ENCODE measurements around the gene MUC2. TPM values are rescaled to one million over a fixed set of nuclear protein-coding genes. Genes with fewer than 3 reads are reported as not detected.

The MUC2 gene
- total and polyA plus RNA-seq, 2 of the 13 experiments (the other 11 are each of a cell fraction or from before 2014, with no cell fraction given), result not detected

GRCh38 chr11:1122664-1123002 lies 48.0 kb downstream of the MUC2 start:
- in situ Hi-C loops (cut with HindIII; ENCODE audit: extremely low pct_ligation_motif_present, low pct_unique_long_range_greater_than_20kb) (no loop called here), intact Hi-C loops (cut with micrococcal nuclease; ENCODE audit: unreplicated experiment) (no loop called here)
- Histone ChIP-seq H3K9ac (ENCODE audit: insufficient read depth, low read depth, low read length) (no peak overlapping the region), H2AFZ (ENCODE audit: low read length) (no peak overlapping the region), H3K36me3 (replicated peaks in 1 of 2; ENCODE audit: control insufficient read depth in 1 of 2, insufficient read depth in 2 of 2, low read length in 2 of 2) (no peaks in the 10 kb centered on the region), H3K27ac (ENCODE audit: extremely low read length, insufficient read depth, low read length) (no peak overlapping the region), H3K4me1 (ENCODE audit: insufficient read depth, low read length) (no peaks in the 10 kb centered on the region), H3K4me3 (replicated peaks in 1 of 3; ENCODE audit: insufficient read depth in 1 of 3, low read depth in 2 of 3, low read length in 3 of 3) (no peak overlapping the region), H4K20me1 (ENCODE audit: insufficient read depth, low read length) (no peaks in the 10 kb centered on the region; the same call in 1 of the 2 replicates), H3K79me2 (ENCODE audit: insufficient read depth, low read length) (no peaks in the 10 kb centered on the region), H3K9me3 (ENCODE audit: low read length) (no peaks in the 10 kb centered on the region), H3K4me2 (ENCODE audit: low read depth, low read length) (no peak overlapping the region), H3K27me3 (ENCODE audit: control insufficient read depth in 1 of 2, insufficient read depth in 2 of 2, low read length in 2 of 2) (peaks cover 12 to 60% of the 10 kb centered on the region in 2 experiments; a peak in 4 of 5 replicates)
- 26% methylated on average over 4 of the region's 7 CpGs for WGBS (ENCODE audit: low lambda C conversion rate)
- no peak for ATAC-seq
- ChIA-PET POLR2A (no interaction called here), CTCF (ENCODE audit: low intra/inter-chr PET ratio, low total read pairs) (no interaction called here)
- BruUV-seq (replicated peaks), result no TSS peak
- no peak for DNase-seq (ENCODE audit: low spot score)
- FAIRE-seq, result no peak
- no peak for TF ChIP-seq ZNF256 (CRISPR knock-in tag; conservative IDR thresholded peaks at IDR 0.05)
- no peak for TF ChIP-seq ZFP36 (IDR thresholded peaks at IDR 0.05; ENCODE audit: borderline replicate concordance, low read depth, low read length, partially characterized antibody)
- no peak for TF ChIP-seq ZNF674 (CRISPR knock-in tag; IDR thresholded peaks at IDR 0.05; ENCODE audit: low read depth)
- TF ChIP-seq ZNF280D (CRISPR knock-in tag; IDR thresholded peaks at IDR 0.05), result no peak
- TF ChIP-seq HNRNPL (IDR thresholded peaks at IDR 0.05; ENCODE audit: low read depth, low read length), result no peak
- TF ChIP-seq HMGXB3 (CRISPR knock-in tag; IDR thresholded peaks at IDR 0.05; ENCODE audit: borderline replicate concordance), result no peak
- TF ChIP-seq MAF1 (CRISPR knock-in tag; IDR thresholded peaks at IDR 0.05; ENCODE audit: borderline replicate concordance), result no peak
- TF ChIP-seq EHMT2 (IDR thresholded peaks at IDR 0.05; ENCODE audit: borderline replicate concordance, low read depth, low read length), result no peak
- TF ChIP-seq TGIF2 (CRISPR knock-in tag; IDR thresholded peaks at IDR 0.05), result no peak
- TF ChIP-seq CEBPG (CRISPR knock-in tag; IDR thresholded peaks at IDR 0.05), result no peak
- TF ChIP-seq ZNF598 (CRISPR knock-in tag; IDR thresholded peaks at IDR 0.05; ENCODE audit: borderline replicate concordance), result no peak

Data from HepG2 (cell line).